ENCODE measurements around the gene APCDD1L. TPM values are rescaled to one million over a fixed set of nuclear protein-coding genes. Genes with fewer than 3 reads are reported as not detected.
"Not testable (repeated sequence)": the region's sequence is repeated elsewhere in the genome, so short reads cannot be mapped to it uniquely, and the experiment has no call there.

APCDD1L gene
- polyA plus RNA-seq, 1 of the 3 experiments (the other 2 are of a cell fraction) = 0.99 TPM

DNA sequence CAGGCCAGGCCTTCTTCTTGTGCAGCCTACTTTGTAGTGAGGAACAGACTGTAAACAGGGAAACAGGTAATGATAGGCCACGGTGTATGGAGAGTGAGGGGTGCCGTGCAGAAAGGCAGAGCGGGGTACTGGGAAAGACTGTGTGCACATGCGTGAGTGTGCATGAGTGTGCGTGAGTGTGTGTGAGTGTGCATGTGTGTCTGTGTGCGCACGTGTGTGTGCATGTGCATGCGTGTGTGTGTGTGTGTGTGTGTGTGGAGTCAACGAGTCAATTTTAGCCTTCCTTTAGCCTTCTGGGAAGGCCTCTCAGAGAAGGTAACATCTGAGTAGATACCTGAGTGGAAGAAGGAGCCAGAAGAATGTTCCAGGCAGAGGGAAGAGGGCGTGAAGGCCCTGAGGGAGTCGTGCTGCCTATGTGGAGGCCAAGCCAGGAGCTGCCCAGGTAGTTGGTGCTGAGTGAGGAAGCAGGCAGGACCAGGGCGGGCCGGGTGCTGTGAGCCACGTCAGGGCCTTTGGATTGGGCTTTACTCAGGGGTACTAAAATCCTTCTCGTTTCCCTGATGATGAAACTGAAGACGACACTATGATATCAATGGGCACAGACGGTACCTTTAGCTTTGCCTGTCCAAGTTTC, 6.3 kb downstream of the APCDD1L start:
- Histone ChIP-seq H3K9ac (no peak overlapping the region), H3K4me3 (ENCODE audit: low read depth in 2 of 2, low read length in 1 of 2) (no peak overlapping the region), H3K9me2 (no peaks in the 10 kb centered on the region), H3K27ac (ENCODE audit: low read depth in 2 of 2, low read length in 1 of 2) (no peak overlapping the region), H2AFZ (ENCODE audit: low read depth) (no peak overlapping the region), H3K4me2 (no peak overlapping the region), H3K9me3 (0 out of 2 replicates have a peak, but pooled peaks cover 7% of the 10 kb centered on the region), H3K4me1 (ENCODE audit: control insufficient read depth in 1 of 2, insufficient read depth in 2 of 2, low read depth in 1 of 2, low read length in 1 of 2) (peaks cover 0 to 26% of the 10 kb centered on the region in 2 experiments; a peak in 2 of 4 replicates), H3F3A (replicated peaks; ENCODE audit: insufficient read depth) (no peaks in the 10 kb centered on the region), H3K79me2 (ENCODE audit: insufficient read depth) (no peaks in the 10 kb centered on the region), H3K27me3 (ENCODE audit: insufficient read depth) (no peaks in the 10 kb centered on the region), H3K36me3 (replicated peaks in 1 of 2; ENCODE audit: control insufficient read depth in 1 of 2, insufficient read depth in 2 of 2, low read length in 1 of 2) (no peaks in the 10 kb centered on the region), H4K20me1 (ENCODE audit: insufficient read depth) (no peaks in the 10 kb centered on the region)
- ChIA-PET POLR2A (no interaction called here), CTCF (no interaction called here)
- no peak for DNase-seq
- TF ChIP-seq RFX5 (IDR thresholded peaks at IDR 0.05; ENCODE audit: low read length) = no peak
- WGBS (ENCODE audit: low lambda C conversion rate) = 91% methylated on average over 14 of the region's 17 CpGs

DNA sequence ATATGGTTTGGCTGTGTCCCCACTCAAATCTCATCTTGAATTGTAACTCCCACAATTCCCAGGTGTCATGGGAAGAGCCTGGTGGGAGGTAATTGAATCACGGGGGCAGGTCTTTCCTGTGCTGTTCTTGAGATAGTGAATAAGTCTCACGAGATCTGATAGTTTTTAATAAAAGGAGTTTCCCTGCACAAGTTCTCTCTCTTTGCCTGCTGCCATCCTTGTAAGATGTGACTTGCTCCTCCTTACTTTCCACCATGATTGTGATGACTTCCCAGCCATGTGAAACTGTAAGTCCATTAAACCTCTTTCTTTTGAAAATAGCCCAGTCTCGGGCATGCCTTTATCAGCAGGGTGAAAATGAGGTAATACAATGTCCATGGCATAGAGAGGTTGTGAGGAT, 8.2 kb downstream of the APCDD1L start:
- H3K4me1 ChIP-seq (ENCODE audit: control insufficient read depth in 1 of 2, insufficient read depth in 2 of 2, low read depth in 1 of 2, low read length in 1 of 2) = peaks cover 0 to 13% of the 10 kb centered on the region in 2 experiments; a peak in 2 of 4 replicates
- H3K79me2 ChIP-seq (ENCODE audit: insufficient read depth); H3K9me3 ChIP-seq; H3K27ac ChIP-seq (ENCODE audit: low read depth in 2 of 2, low read length in 1 of 2); H3K9me2 ChIP-seq; DNase-seq; H3F3A ChIP-seq (replicated peaks; ENCODE audit: insufficient read depth); CTCF ChIA-PET; H4K20me1 ChIP-seq (ENCODE audit: insufficient read depth); H3K4me2 ChIP-seq; H3K9ac ChIP-seq; H3K36me3 ChIP-seq (replicated peaks in 1 of 2; ENCODE audit: control insufficient read depth in 1 of 2, insufficient read depth in 2 of 2, low read length in 1 of 2); H2AFZ ChIP-seq (ENCODE audit: low read depth); H3K4me3 ChIP-seq (ENCODE audit: low read depth in 2 of 2, low read length in 1 of 2); POLR2A ChIA-PET; H3K27me3 ChIP-seq (ENCODE audit: insufficient read depth): not testable (repeated sequence)
- 39% methylated on average over 3 of the region's 3 CpGs for WGBS (ENCODE audit: low lambda C conversion rate)

DNA sequence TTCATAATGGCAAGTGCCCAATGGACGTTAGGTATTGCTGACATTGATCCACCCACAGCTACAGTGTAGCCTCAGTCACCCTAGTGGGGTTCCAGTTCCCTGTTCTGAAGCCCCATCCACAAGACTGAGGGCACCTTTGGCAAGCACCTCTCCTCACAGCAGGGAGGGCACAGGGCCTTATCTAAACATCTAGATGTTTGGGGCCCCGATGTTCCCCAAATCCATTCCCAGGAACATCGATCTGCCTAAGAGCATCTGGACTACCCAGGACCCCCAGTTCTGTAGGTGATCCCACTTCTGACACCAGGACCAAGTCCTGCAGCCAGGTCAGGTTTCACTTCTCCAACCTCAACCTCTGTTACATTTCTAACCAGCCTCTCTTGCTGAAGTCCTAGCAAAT, 10.6 kb downstream of the APCDD1L start:
- H3K4me2 ChIP-seq = no peak overlapping the region
- H3K4me3 ChIP-seq (ENCODE audit: low read depth in 2 of 2, low read length in 1 of 2) = no peak overlapping the region
- no peaks in the 10 kb centered on the region for H3K36me3 ChIP-seq (replicated peaks in 1 of 2; ENCODE audit: control insufficient read depth in 1 of 2, insufficient read depth in 2 of 2, low read length in 1 of 2)
- no peaks in the 10 kb centered on the region for H3F3A ChIP-seq (replicated peaks; ENCODE audit: insufficient read depth)
- DNase-seq = no peak
- H3K27ac ChIP-seq (ENCODE audit: low read depth in 2 of 2, low read length in 1 of 2) = no peak overlapping the region
- H3K9ac ChIP-seq = no peak overlapping the region
- no peaks in the 10 kb centered on the region for H3K9me2 ChIP-seq
- H2AFZ ChIP-seq (ENCODE audit: low read depth) = no peak overlapping the region
- no peaks in the 10 kb centered on the region for H4K20me1 ChIP-seq (ENCODE audit: insufficient read depth)
- H3K9me3 ChIP-seq = 0 out of 2 replicates have a peak, but pooled peaks cover 7% of the 10 kb centered on the region
- H3K4me1 ChIP-seq (ENCODE audit: control insufficient read depth in 1 of 2, insufficient read depth in 2 of 2, low read depth in 1 of 2, low read length in 1 of 2) = no peaks in the 10 kb centered on the region
- ChIA-PET CTCF (interaction anchor here (0.7 kb wide), 1 partner anchor 46 kb away, joined by 3 read pairs; no protein-coding TSS in a partner anchor), POLR2A (no interaction called here)
- no peaks in the 10 kb centered on the region for H3K79me2 ChIP-seq (ENCODE audit: insufficient read depth)
- WGBS (ENCODE audit: low lambda C conversion rate) = 49% methylated on average over 3 of the region's 3 CpGs
- no peaks in the 10 kb centered on the region for H3K27me3 ChIP-seq (ENCODE audit: insufficient read depth)
- TF ChIP-seq MXI1 (IDR thresholded peaks at IDR 0.05; ENCODE audit: low read depth, low read length) = no peak
- no peak for TF ChIP-seq JUND (IDR thresholded peaks at IDR 0.05)
- TF ChIP-seq GATA2 (CRISPR knock-in tag; IDR thresholded peaks at IDR 0.05) = no peak
- TF ChIP-seq NFIC (IDR thresholded peaks at IDR 0.05; ENCODE audit: borderline replicate concordance) = no peak
- no peak for TF ChIP-seq ELF1 (IDR thresholded peaks at IDR 0.05)
- TF ChIP-seq FOXJ3 (CRISPR knock-in tag; IDR thresholded peaks at IDR 0.05) = no peak
- TF ChIP-seq, protein P1, sequence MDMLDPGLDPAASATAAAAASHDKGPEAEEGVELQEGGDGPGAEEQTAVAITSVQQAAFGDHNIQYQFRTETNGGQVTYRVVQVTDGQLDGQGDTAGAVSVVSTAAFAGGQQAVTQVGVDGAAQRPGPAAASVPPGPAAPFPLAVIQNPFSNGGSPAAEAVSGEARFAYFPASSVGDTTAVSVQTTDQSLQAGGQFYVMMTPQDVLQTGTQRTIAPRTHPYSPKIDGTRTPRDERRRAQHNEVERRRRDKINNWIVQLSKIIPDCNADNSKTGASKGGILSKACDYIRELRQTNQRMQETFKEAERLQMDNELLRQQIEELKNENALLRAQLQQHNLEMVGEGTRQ (IDR thresholded peaks at IDR 0.05; ENCODE audit: borderline replicate concordance, low read depth, low read length) = no peak
- TF ChIP-seq MEF2A (IDR thresholded peaks at IDR 0.05; ENCODE audit: borderline replicate concordance, low read depth) = no peak
- no peak for TF ChIP-seq GABPA (IDR thresholded peaks at IDR 0.05; ENCODE audit: low read depth)
- TF ChIP-seq, protein P2, sequence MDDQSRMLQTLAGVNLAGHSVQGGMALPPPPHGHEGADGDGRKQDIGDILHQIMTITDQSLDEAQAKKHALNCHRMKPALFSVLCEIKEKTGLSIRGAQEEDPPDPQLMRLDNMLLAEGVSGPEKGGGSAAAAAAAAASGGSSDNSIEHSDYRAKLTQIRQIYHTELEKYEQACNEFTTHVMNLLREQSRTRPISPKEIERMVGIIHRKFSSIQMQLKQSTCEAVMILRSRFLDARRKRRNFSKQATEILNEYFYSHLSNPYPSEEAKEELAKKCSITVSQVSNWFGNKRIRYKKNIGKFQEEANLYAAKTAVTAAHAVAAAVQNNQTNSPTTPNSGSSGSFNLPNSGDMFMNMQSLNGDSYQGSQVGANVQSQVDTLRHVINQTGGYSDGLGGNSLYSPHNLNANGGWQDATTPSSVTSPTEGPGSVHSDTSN (IDR thresholded peaks at IDR 0.05) = no peak
- no peak for TF ChIP-seq SMC3 (IDR thresholded peaks at IDR 0.05; ENCODE audit: low read depth, low read length)
- TF ChIP-seq, protein P3, sequence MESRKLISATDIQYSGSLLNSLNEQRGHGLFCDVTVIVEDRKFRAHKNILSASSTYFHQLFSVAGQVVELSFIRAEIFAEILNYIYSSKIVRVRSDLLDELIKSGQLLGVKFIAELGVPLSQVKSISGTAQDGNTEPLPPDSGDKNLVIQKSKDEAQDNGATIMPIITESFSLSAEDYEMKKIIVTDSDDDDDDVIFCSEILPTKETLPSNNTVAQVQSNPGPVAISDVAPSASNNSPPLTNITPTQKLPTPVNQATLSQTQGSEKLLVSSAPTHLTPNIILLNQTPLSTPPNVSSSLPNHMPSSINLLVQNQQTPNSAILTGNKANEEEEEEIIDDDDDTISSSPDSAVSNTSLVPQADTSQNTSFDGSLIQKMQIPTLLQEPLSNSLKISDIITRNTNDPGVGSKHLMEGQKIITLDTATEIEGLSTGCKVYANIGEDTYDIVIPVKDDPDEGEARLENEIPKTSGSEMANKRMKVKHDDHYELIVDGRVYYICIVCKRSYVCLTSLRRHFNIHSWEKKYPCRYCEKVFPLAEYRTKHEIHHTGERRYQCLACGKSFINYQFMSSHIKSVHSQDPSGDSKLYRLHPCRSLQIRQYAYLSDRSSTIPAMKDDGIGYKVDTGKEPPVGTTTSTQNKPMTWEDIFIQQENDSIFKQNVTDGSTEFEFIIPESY (IDR thresholded peaks at IDR 0.05; ENCODE audit: borderline replicate concordance, low read depth) = no peak
- TF ChIP-seq TAF1 (IDR thresholded peaks at IDR 0.05; ENCODE audit: borderline replicate concordance, low read depth, low read length) = no peak
- TF ChIP-seq RCOR1 (IDR thresholded peaks at IDR 0.05; ENCODE audit: low read length) = no peak
- TF ChIP-seq POLR2AphosphoS5 (IDR thresholded peaks at IDR 0.05; ENCODE audit: low read depth, low read length) = no peak
- TF ChIP-seq RXRA (IDR thresholded peaks at IDR 0.05; ENCODE audit: borderline replicate concordance, low read depth) = no peak
- TF ChIP-seq RFX5 (IDR thresholded peaks at IDR 0.05; ENCODE audit: low read length) = no peak
- no peak for TF ChIP-seq NRF1 (IDR thresholded peaks at IDR 0.05; ENCODE audit: low read depth, low read length)
- TF ChIP-seq TEAD4 (IDR thresholded peaks at IDR 0.05; ENCODE audit: borderline replicate concordance, insufficient read depth) = no peak
